Measurements from ENCODE around the gene PRPF4.
"Not testable (repeated sequence)": the region's sequence is repeated elsewhere in the genome, so short reads cannot be mapped to it uniquely, and the experiment has no call there.

Gene PRPF4

GRCh38 chr9:113293285-113293878 is 17.9 kb downstream of the PRPF4 start:
- Histone ChIP-seq H3K4me2 (ENCODE audit: low read depth, low read length, poor library complexity, severe bottlenecking) (no peak overlapping the region), H2AFZ (ENCODE audit: low read length) (no peak overlapping the region), H3K9ac (ENCODE audit: low read depth, low read length, poor library complexity, severe bottlenecking) (no peak overlapping the region), H3K36me3 (ENCODE audit: insufficient read depth, low read length) (peaks cover 55% of the 10 kb centered on the region; the same call in 1 of the 2 replicates), H3K79me2 (ENCODE audit: insufficient read depth, low read length) (no peaks in the 10 kb centered on the region), H3F3A (ENCODE audit: low read depth) (no peaks in the 10 kb centered on the region; the same call in 1 of the 2 replicates), H3K4me1 (ENCODE audit: insufficient read depth, low read length, poor library complexity, severe bottlenecking) (no peaks in the 10 kb centered on the region), H3K9me3 (ENCODE audit: insufficient read depth, low read depth, low read length) (no peaks in the 10 kb centered on the region), H4K20me1 (ENCODE audit: insufficient read depth, low read length, poor library complexity, severe bottlenecking) (no peaks in the 10 kb centered on the region), H3K27me3 (ENCODE audit: insufficient read depth, low read length, poor library complexity, severe bottlenecking) (no peaks in the 10 kb centered on the region), H3K4me3 (ENCODE audit: low read length, poor library complexity, severe bottlenecking) (no peak overlapping the region), H3K9me2 (replicated peaks; ENCODE audit: low read depth, low read length) (no peaks in the 10 kb centered on the region)
- no peak for TF ChIP-seq EZH2phosphoT487 (IDR thresholded peaks at IDR 0.05; ENCODE audit: borderline replicate concordance)

GRCh38 chr9:113296247-113296646 is 20.8 kb downstream of the PRPF4 start:
- not testable (repeated sequence) for H3K4me3 ChIP-seq (ENCODE audit: low read length, poor library complexity, severe bottlenecking); H3K9ac ChIP-seq (ENCODE audit: low read depth, low read length, poor library complexity, severe bottlenecking); H4K20me1 ChIP-seq (ENCODE audit: insufficient read depth, low read length, poor library complexity, severe bottlenecking); H3K9me2 ChIP-seq (replicated peaks; ENCODE audit: low read depth, low read length); H3F3A ChIP-seq (ENCODE audit: low read depth); H3K27me3 ChIP-seq (ENCODE audit: insufficient read depth, low read length, poor library complexity, severe bottlenecking); H3K4me2 ChIP-seq (ENCODE audit: low read depth, low read length, poor library complexity, severe bottlenecking); H3K79me2 ChIP-seq (ENCODE audit: insufficient read depth, low read length); H3K9me3 ChIP-seq (ENCODE audit: insufficient read depth, low read depth, low read length); H2AFZ ChIP-seq (ENCODE audit: low read length); H3K4me1 ChIP-seq (ENCODE audit: insufficient read depth, low read length, poor library complexity, severe bottlenecking)
- peaks cover 28% of the 10 kb centered on the region; the same call in 1 of the 2 replicates for H3K36me3 ChIP-seq (ENCODE audit: insufficient read depth, low read length)

- H3K4me3 ChIP-seq (ENCODE audit: low read length, poor library complexity, severe bottlenecking), result no peak overlapping the region
- H3K9me2 ChIP-seq (replicated peaks; ENCODE audit: low read depth, low read length), result no peaks in the 10 kb centered on the region
- H2AFZ ChIP-seq (ENCODE audit: low read length), result no peak overlapping the region
- H3K4me1 ChIP-seq (ENCODE audit: insufficient read depth, low read length, poor library complexity, severe bottlenecking), result no peaks in the 10 kb centered on the region
- H3K36me3 ChIP-seq (ENCODE audit: insufficient read depth, low read length), result peaks cover 20% of the 10 kb centered on the region; the same call in 1 of the 2 replicates
- H3K79me2 ChIP-seq (ENCODE audit: insufficient read depth, low read length), result no peaks in the 10 kb centered on the region
- TF ChIP-seq CTCF (conservative IDR thresholded peaks at IDR 0.05; ENCODE audit: low read length) (no peak), EZH2phosphoT487 (IDR thresholded peaks at IDR 0.05; ENCODE audit: borderline replicate concordance) (no peak)
- H3F3A ChIP-seq (ENCODE audit: low read depth), result no peaks in the 10 kb centered on the region; the same call in 1 of the 2 replicates
- no peaks in the 10 kb centered on the region for H3K27me3 ChIP-seq (ENCODE audit: insufficient read depth, low read length, poor library complexity, severe bottlenecking)
- H3K9ac ChIP-seq (ENCODE audit: low read depth, low read length, poor library complexity, severe bottlenecking), result no peak overlapping the region
- H3K4me2 ChIP-seq (ENCODE audit: low read depth, low read length, poor library complexity, severe bottlenecking), result no peak overlapping the region
- no peaks in the 10 kb centered on the region for H3K9me3 ChIP-seq (ENCODE audit: insufficient read depth, low read depth, low read length)
- no peaks in the 10 kb centered on the region for H4K20me1 ChIP-seq (ENCODE audit: insufficient read depth, low read length, poor library complexity, severe bottlenecking)
Measured at GRCh38 chr9:113296796-113297558, 21.5 kb downstream of the PRPF4 start.

GRCh38 chr9:113298311-113298710 is 22.9 kb downstream of the PRPF4 start:
- no peaks in the 10 kb centered on the region for H4K20me1 ChIP-seq (ENCODE audit: insufficient read depth, low read length, poor library complexity, severe bottlenecking)
- no peak overlapping the region for H3K4me2 ChIP-seq (ENCODE audit: low read depth, low read length, poor library complexity, severe bottlenecking)

More at GRCh38 chr9:113298311-113298710, 22.9 kb downstream of the PRPF4 start:
- no peaks in the 10 kb centered on the region; the same call in 1 of the 2 replicates for H3F3A ChIP-seq (ENCODE audit: low read depth)
- no peaks in the 10 kb centered on the region for H3K9me3 ChIP-seq (ENCODE audit: insufficient read depth, low read depth, low read length)
- no peaks in the 10 kb centered on the region for H3K79me2 ChIP-seq (ENCODE audit: insufficient read depth, low read length)
- no peak overlapping the region for H2AFZ ChIP-seq (ENCODE audit: low read length)
- H3K27me3 ChIP-seq (ENCODE audit: insufficient read depth, low read length, poor library complexity, severe bottlenecking), result no peaks in the 10 kb centered on the region
- H3K9me2 ChIP-seq (replicated peaks; ENCODE audit: low read depth, low read length), result no peaks in the 10 kb centered on the region
- TF ChIP-seq EZH2phosphoT487 (IDR thresholded peaks at IDR 0.05; ENCODE audit: borderline replicate concordance), result no peak
- no peak for TF ChIP-seq CTCF (conservative IDR thresholded peaks at IDR 0.05; ENCODE audit: low read length)
- H3K9ac ChIP-seq (ENCODE audit: low read depth, low read length, poor library complexity, severe bottlenecking), result no peak overlapping the region
- no peaks in the 10 kb centered on the region for H3K4me1 ChIP-seq (ENCODE audit: insufficient read depth, low read length, poor library complexity, severe bottlenecking)
- H3K36me3 ChIP-seq (ENCODE audit: insufficient read depth, low read length), result peaks cover 7% of the 10 kb centered on the region; the same call in 1 of the 2 replicates
- H3K4me3 ChIP-seq (ENCODE audit: low read length, poor library complexity, severe bottlenecking), result no peak overlapping the region
